Gastroesophageal sphincter (tissue), 3 donors: ENCODE results near the gene TMEM235.

Experiments used
- CTCF ChIP-seq, 4 experiments: fragments of 200-600 bp in 2 of 4; fragments of 450-650 bp in 2 of 4; sonication (generic) in 1 of 4; IDR thresholded peaks; one replicate each; pipeline ENCODE4 v1.5.1; 2017 to 2019; ENCODE audit warnings: antibody characterized with exemption in 4 of 4, mild to moderate bottlenecking in 2 of 4, moderate library complexity in 2 of 4
- EP300 ChIP-seq: sonication (generic); formaldehyde crosslinking; IDR thresholded peaks from one replicate; pipeline ENCODE4 v1.6.1; 2017; ENCODE audit warnings: antibody characterized with exemption, mild to moderate bottlenecking
- POLR2A ChIP-seq, 2 donors: fragments of 450-650 bp; IDR thresholded peaks; one replicate each; pipeline ENCODE4 v1.6.1; 2017; ENCODE audit warnings: antibody characterized with exemption in 2 of 2, mild to moderate bottlenecking in 2 of 2, moderate library complexity in 1 of 2

GRCh38 chr17:78200451-78200850, 31.0 kb upstream of the TMEM235 start:
- no peak for TF ChIP-seq CTCF (IDR thresholded peaks at IDR 0.05)
- no peak for TF ChIP-seq EP300
- TF ChIP-seq POLR2A (IDR thresholded peaks at IDR 0.05): no peak
